Embryonic facial prominence (tissue), 1 donor: Measurements from ENCODE around the gene HECTD1.
"Not testable (repeated sequence)": the region's sequence is repeated elsewhere in the genome, so short reads cannot be mapped to it uniquely, and the experiment has no call there.

Experiments
- DNase-seq: peaks from one replicate; pipeline ENCODE4 v3.0.0-alpha.2; 2016; ENCODE audit errors: extremely low spot score

The HECTD1 gene

DNA sequence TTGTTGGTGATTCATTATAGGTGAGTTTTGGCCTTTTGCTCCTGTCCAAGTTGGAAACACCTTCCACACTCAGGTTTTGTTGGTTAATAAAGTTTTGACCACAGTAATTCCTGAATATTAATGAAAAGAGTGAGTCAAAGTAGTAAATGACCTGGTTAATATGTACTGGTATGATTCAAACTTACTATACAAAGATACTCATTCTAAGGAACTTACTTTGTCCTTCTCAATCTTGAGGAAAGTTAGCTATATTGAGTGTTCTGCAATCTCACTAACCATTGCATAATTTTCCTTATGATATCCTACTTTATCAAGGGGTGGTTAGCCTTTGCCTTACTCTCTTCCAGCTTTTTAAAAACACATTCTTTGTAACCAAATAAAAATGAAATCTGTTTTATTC, 20.9 kb upstream of the HECTD1 start:
- no peak for DNase-seq

DNA sequence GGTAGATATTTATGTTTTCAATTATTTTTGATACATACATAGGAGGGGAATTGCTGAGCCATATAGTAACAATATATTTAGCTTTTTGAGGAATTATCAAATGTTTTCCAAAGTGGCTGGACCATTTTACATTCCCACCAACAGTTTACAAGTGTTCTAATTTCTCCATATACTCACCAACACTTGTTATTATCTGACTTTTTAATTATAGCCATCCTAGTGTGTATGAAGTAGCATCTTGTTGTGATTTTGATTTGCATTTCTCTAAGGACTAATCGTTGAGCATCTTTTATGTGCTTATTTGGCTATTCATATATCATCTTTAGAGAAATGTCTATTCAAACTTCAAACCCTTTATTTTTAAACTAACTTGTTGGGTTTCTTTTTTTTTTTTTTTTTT, 17.2 kb upstream of the HECTD1 start:
- DNase-seq = no peak

DNA sequence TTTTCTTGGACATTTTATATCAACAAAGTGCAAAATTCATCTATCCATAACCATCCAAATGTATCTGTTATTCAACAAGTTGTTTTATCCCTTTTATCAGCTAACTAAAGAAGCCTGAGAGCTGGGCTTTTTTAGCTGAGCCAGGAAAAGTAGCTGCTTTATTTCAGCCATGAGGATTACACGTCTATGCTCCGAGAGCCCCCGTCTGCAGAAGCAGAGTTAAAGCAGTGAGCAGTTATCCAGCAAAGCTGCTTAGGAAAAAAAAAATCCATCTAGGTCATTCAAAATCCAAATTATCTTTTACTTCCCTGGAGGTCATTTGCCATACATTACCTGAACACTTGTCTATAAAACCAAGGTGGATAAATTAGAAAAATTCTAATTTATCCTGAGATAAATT, 15.7 kb upstream of the HECTD1 start:
- DNase-seq = no peak

DNA sequence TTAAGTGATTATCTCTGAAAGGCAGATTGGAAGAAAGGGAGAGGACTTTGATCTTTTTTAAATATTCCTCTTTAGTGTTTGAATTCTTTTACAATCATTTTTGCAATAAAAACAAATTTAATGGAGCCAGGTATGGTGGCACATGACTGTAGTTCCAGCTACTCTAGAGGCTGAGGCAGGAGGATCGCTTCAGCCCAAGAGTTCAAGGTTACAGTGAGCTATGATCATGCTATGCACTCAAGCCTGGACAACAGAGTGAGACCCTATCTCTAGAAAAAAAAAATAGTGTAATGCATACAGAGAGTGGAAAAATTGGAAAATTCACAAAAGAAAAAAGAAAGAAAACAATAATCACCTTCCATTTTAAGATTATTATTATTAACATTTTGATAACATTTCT, 15.2 kb upstream of the HECTD1 start:
- DNase-seq = no peak

DNA sequence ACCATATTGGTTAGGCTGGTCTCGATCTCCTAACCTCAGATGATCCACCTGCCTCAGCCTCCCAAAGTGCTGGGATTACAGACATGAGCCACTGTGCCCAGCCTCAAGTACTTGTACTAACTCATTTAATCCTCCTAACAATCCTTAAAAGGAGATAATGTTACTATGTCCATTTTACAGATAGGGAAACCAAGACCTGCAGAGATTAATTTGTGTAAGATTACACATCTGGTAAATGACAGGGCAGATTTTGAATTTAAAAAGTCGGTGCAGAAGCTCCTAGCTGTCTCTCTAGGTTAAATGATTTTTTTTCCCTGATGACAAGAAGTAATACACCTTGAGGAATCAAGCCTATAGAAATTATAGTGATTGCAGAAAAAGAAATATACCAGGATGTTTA, 13.7 kb upstream of the HECTD1 start:
- no peak for DNase-seq

DNA sequence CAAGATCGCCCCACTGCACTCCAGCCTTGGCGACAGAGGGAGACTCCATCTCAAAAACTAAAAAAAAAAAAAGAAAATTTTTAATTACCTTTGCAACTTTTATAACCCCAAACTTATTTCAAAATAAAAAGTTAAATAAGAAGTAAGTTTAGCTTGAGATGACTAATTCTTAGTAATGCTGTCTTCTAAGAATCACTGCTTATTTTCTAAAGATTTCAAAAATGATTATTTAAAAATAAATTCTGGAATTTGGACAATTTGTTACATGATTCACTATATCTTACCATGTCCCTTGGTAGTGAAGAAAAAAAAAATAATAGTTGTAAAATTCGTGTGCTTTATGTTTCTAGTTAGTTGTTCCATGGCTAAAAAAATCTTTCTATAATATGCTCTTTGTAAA, 11.6 kb upstream of the HECTD1 start:
- no peak for DNase-seq

DNA sequence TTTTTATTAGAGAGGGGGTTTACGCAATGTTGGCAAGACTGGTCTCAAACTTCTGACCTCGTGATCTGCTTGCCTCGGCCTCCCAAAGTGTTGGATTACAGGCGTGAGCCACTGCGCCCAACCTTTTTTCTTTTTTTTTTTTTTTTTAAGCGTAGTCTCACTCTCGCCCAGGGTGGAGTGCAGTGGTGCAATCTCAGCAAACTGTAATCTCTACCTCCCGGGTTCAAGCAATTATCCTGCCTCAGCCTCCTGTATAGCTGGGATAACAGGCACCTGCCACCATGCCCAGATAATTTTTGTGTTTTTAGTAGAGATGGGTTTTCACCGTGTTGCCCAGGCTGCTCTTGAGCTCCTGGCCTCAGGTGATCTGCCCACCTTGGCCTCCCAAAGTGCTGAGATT, 8.8 kb upstream of the HECTD1 start:
- no peak for DNase-seq

DNA sequence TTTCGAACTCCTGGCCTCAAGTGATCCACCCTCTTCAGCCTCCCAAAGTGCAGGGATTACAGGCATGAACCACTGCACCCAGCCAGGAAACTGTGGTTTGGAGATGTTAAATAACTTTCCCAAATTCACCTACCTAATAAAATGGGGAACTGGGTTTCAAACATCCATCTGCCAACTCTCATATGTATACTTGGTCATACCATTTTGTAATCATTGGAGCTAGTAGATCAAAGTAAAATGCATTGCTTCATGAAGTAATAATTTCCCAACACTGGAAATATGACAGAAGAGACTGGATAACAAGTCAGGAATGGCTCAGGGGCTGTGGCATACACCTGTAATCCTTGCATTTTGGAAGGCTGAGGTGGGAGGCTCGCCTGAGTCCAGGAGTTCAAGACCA, 5.3 kb upstream of the HECTD1 start:
- DNase-seq = no peak

DNA sequence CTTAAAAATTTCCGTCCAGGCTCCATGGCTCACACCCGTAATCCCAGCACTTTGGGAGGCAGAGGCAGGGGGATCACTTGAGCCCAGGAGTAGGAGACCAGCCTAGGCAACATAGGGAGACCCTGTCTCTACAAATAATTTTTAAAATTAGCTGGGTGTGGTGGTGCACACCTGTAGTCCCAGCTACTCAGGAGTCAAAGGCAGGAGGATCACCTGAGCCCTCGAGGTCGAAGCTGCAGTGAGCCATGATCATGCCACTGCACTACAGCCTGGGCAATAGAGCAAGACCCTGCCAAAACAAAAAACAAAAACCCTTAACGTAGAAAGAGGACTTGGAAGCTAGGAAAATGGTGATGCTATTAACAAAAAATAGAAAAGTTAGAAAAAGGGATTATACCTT, 2.0 kb upstream of the HECTD1 start:
- DNase-seq = no peak

DNA sequence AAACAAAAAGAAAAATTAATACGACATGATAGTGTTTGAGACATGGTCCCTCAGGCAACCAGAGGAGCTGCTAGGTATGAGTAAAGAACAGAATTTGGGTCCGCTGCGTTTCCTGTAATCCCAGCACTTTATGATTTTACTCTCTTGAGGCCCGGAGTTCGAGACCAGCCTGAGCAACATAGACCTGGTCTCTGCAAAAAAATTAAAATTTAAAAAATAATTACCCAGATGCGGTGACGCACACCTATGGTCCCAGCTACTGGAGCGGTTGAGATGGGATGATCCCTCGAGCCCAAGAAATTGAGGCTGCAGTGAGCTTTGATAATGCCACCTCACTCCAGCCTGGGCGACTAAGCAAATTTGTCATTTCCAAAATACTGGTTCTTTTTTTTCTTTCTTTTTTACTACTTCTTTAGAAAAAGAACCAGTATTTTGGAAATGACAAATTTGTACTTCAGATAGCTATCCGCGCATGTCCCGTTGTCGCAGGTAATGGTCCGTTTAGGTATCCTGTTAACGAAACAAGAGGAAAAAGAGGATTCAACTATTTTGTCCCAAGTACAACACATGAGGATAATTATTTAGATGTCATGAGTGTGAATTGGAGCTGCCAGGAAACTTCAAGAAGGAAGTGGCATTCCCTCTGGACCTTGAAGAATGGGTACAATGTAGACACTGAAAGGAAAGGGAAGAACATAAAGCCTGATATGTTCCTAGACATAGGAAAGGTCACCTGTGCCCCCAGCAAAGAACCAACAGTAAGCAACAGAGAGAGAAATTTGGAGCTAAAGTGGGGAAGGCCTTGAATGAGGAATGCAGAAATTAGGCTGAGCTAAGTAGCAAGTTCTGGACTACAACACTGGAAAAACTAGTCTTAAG, 1.2 kb upstream of the HECTD1 start:
- DNase-seq = no peak

DNA sequence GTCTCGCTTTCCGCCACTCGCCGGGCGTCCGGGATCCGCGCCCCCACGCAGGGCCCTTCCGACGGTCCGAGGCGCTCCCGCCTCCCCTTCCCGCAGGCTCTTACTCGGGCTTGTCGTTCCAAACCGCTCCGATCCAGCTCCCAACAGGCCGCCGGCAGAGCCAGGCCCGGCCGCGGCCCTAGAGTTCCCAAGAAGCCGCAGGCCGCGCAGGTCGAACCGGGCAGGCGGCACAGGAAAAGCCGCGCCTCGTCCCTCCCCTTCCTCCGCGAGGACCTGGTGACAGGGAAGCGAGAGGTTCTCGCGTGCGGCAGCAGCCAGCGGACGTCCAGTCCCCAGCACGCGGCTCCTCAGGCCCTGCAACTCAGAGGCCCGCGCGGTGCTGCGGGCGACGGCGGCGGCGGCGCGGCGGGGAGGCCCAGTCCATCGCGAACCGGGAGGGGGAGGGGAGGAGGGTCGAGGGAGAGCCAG, 272 bp downstream of the HECTD1 start:
- DNase-seq = peak; percentile 34

DNA sequence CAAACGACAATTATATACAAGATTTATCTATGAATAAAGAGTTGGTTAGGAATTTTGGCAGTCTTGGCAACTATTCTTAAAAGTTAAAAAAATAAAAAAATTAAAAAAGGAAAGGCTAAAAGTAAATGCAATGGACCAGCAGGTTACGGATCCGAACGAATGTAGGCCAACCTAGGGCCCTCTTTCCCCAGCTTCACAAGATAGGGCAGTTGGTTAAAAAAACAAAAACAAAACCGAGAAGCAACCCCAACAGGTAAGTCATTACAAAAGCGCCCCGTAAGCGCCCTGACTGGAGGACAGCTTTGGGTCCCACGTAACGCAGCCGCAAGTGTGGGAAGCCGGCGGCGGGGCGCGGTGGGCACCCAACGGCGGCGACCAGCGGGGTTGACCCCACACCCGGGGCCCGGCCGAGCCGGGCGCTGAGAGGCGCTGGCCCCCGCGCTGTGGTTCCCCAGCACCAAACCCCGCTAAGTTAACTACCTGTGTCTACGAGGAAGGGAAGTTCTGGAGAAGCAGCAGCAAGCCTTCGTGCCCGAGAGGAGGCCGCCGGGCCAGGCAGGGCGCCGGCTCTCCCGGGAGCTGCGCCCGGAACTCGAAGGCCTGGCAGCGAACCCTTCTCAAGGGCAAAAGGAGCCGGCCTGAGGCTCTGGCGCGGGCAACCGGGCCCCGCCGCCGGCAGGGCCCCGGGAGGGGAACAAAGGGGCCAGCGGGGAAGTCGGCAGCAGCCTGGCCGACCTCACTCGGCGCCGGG, 882 bp downstream of the HECTD1 start:
- no peak for DNase-seq

DNA sequence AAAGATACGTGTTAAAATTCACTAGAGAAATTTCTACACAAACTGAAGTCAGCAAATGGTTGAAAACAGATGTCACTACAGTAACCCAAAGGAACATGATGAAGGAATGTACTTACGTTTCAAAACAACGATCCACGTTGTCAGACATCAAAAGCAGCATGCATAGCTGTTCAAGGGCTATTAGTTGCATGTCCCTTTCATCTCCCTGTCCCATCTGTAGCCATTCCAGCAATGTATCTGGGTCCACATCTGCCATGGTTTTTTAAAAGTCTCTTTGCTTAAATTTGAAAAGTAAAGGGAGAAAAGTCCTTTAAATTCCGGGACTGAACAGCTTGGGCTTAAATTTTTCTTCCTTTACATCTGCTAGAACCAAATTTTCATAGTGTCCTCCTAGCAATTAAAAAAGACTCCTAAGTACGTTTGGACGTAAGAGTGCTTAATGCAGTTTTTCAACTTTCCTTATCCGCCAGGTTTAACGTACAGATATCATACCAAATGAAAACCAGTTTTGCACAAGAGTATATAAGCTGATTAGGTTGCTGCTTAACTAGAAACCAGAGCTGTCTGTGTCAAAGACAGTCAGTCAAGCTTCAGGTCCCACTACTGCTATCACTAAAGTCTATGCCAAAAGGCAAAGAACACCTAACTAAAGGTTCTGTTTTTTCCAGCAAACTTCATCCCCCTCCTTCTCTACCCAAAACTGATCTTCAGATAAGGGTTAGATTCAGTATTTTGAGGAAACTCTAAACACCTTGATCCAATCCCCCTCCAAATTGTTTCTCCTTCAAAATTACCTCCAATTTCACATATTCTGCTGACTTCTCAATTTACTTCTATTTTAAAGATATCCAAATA, 1.7 kb downstream of the HECTD1 start:
- peak; percentile 9 for DNase-seq

DNA sequence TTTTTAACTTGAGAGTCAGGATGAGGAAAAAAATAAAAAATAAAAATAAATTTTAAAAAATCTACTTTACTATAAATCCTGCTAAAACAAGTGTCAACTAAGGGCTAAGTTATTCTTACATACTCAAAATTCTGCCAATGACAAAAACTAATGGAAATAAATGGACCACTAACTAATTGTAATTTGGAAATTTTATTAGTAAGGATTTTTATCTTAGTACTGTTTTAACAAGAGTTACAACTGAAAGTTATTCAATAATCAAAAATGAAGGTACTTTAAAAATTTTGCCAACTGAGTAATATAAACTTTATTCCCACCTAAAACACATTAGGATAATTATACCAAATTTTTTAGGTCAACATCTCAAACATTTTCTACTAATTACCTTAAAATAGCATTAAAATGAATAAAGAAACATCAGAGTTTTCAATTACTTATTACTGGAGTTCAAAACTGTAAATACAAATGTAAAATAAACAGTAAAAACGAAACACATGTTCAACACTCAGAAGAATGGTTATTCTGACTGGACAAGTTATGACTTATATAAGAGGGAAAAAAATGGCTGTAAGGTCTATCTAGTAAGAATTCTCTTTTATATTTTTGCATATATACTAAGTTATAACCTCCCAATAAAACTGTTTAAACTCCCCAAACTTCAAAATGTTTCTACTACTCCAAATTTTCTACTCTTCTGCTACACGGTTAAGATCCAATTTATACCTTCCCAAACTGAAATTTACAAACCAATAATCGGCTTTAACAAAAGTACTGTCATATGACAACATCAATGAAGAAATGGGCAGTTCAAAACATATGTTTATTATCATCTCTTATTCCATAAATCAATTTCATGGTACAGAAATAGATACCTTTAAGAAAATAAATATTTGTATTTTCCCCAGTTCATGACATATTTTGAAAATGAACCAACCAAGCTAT, 2.7 kb downstream of the HECTD1 start:
- DNase-seq = no peak

DNA sequence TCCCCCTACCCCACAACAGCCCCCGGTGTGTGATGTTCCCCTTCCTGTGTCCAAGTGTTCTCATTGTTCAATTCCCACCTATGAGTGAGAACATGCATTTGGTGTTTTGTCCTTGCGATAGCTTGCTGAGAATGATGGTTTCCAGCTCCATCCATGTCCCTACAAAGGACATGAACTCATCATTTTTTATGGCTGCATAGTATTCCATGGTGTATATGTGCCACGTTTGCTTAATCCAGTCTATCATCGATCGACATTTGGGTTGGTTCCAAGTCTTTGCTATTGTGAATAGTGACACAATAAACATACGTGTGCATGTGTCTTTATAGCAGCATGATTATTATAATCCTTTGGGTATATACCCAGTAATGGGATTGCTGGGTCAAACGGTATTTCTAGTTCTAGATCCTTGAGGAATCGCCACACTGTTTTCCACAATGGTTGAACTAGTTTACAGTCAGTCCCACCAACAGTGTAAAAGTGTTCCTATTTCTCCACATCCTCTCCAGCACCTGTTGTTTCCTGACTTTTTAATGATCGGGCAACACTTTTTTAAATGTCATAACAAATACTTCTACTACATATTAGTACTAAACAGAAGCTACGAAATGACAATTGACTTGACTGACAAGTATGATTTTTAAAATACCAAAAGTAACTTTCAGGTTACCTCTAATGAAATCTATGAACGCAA, 3.5 kb downstream of the HECTD1 start:
- DNase-seq = not testable (repeated sequence)

DNA sequence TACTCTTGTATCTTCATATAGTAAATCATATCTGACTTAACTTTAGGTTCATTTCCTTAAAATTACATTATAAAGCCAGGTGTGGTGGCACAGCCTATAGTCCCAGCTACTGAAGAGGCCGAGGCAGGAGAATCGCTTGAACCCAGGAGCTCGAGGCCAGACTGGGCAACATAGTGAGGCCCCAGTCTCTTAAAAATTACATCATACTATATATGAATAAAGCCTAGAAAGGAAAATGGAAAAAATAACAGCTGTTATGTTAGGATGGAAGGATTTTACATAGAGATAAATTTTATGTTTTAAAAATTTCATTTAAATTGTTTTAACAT, 4.2 kb downstream of the HECTD1 start:
- no peak for DNase-seq

DNA sequence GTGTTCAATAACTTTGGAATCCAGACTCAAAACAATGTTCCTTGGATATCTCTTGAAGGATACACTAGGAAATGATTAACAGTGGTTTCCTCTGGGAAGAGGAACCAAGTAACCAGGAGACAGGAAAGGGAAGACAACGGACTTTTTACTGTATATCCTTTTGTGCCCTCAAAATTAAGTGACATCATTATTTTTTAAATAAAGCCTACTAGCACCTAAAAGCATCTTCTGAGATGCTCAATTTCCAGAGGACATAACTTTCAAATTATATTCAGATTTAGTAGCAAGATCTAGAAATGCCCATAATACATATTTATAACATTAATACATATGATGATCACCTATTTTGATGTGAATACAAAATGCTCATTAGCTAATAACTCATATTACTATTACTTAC, 6.5 kb downstream of the HECTD1 start:
- no peak for DNase-seq

DNA sequence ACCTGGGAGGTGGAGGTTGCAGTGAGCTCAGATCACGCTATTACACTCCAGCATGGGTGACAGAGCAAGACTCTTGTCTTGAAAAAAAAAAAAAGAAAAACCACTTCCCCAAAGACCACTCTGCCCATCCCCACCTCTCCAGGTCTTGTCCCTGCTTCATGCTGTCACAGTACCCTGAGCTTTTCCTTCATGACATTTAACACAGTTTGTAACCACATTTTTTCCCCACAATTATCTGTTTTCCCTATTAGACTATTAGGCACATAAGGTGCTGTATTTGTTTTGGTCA, 6.9 kb downstream of the HECTD1 start:
- DNase-seq = no peak

DNA sequence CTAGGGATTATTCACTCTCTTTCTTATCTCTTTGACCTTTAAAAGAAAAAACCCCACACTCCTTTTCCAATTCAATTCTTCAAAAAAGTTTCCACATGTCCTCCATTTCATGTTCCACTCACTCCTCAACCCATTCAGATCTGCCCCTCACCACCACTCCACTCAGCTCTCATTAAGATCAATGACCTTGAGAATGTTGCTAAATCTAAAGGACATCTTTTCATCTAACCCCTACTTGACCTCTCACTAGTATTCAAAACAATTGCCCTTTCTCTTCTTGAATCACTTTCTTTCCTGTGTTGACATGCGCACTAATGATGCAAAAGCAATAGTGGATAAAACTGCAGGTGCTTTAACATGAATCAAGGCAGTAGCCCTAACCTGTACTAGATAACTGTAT, 9.9 kb downstream of the HECTD1 start:
- DNase-seq = no peak

DNA sequence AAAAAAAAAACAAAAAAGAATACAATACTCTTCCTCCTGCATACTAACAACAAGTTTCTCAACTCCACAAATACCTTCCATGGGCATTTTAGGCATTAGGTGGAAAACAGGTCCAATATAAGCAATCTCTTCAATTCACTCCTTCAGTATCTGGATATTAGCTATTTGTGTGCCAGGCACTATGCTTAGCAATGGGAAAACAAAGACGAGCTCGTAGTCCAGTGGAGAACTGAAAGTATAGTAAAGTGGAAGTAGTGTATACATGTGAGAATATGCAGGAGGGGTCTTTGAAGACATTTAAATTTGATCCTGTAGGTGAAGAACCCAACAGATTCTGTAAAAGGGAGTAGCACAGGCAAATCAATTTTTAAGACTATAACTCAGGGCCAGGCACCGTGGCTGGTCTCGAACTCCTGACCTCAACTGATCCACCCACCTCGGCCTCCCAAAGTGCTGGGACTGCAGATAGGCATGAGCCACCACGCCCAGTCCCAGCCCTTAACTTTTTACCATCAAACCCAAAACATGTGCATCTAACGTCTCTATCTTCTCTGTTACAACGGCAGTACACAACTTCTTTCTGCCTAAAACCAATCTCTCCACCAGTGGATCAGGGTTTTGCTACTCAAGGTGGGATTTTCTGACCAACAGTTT, 10.6 kb downstream of the HECTD1 start:
- DNase-seq = no peak
